K562 (cell line): ENCODE data around the gene OPA3. TPM values are rescaled to one million over a fixed set of nuclear protein-coding genes. Genes with fewer than 3 reads are reported as not detected.

ENCODE experiments used
- ATAC-seq: fragments of 200-7000 bp; cut with Tn5 transposase; 3 replicates; pipeline ENCODE4 v1.9.1; 2020; ENCODE audit warnings: moderate library complexity
- BruUV-seq: library from RNA; stranded (reverse); fragments of 400-500 nt; replicated peaks from 2 replicates; lab custom pipeline; 2021; lab: Mats Ljungman, UMichigan
- CTCF ChIA-PET: fragments of 300-600 bp; formaldehyde crosslinking; extraction: SDS; loops from one replicate; lab custom pipeline; 2021; ENCODE audit warnings: low intra/inter-chr PET ratio; lab: Yijun Ruan, JAX
- POLR2A ChIA-PET: fragments of 300-600, 350-650 bp; sonication (Branson Sonifier 250); formaldehyde crosslinking; extraction: SDS; loops from one replicate; lab custom pipeline; 2021; ENCODE audit warnings: antibody characterized with exemption, inconsistent platforms; lab: Yijun Ruan, JAX
- DNase-seq, 4 experiments: peaks; one replicate each; pipeline versions ENCODE4 v3.0.0 to v3.0.0-alpha.2; 2011 to 2018; ENCODE audit warnings: low spot score in 3 of 4, mixed read lengths in 3 of 4; ENCODE audit errors: extremely low read depth in 1 of 4
- FAIRE-seq: peaks from 2 replicates; lab custom pipeline; 2011; peaks lifted over from hg19 to GRCh38; lab: Jason Lieb, UNC
- H2AFZ ChIP-seq: 2 replicates; pipeline ENCODE4 v1.6.0; 2011; ENCODE audit warnings: low read depth, low read length, control low read depth, inconsistent platforms
- H3K27ac ChIP-seq: fragments of 200-600 bp; 3 replicates; pipeline ENCODE4 v1.8.0; 2011; ENCODE audit warnings: low read depth, mild to moderate bottlenecking, control low read depth, inconsistent platforms, low read length, moderate library complexity, mixed read lengths; ENCODE audit errors: extremely low read depth
- H3K27me3 ChIP-seq, 2 experiments: fragments of 300-600 bp in 1 of 2; 2 replicates in 1 of 2; 3 replicates in 1 of 2; pipeline versions ENCODE4 v1.6.0 to v1.8.0; 2011; ENCODE audit warnings: inconsistent platforms in 2 of 2, low read length in 2 of 2, mild to moderate bottlenecking in 1 of 2, mixed read lengths in 1 of 2, moderate library complexity in 1 of 2; ENCODE audit not compliant: control insufficient read depth in 2 of 2, insufficient read depth in 2 of 2
- H3K36me3 ChIP-seq: fragments of 300-600 bp; 3 replicates; pipeline ENCODE4 v1.8.0; 2011; ENCODE audit warnings: mild to moderate bottlenecking, low read length, inconsistent platforms; ENCODE audit not compliant: control insufficient read depth, insufficient read depth
- H3K4me1 ChIP-seq, 2 experiments: fragments of 200-600 bp in 1 of 2; replicated peaks in 1 of 2; 2 replicates in 1 of 2; 3 replicates in 1 of 2; pipeline versions ENCODE4 v1.5.1 to v1.8.0; 2011; ENCODE audit warnings: inconsistent platforms in 2 of 2, low read length in 2 of 2, mild to moderate bottlenecking in 1 of 2, mixed read lengths in 1 of 2, moderate library complexity in 1 of 2; ENCODE audit not compliant: control insufficient read depth in 2 of 2, insufficient read depth in 2 of 2
- H3K4me2 ChIP-seq: 2 replicates; pipeline ENCODE4 v1.6.1; 2011; ENCODE audit warnings: low read length, control low read depth, inconsistent platforms, mixed read lengths; ENCODE audit not compliant: insufficient read depth
- H3K4me3 ChIP-seq: fragments of 200-600 bp; sonication (generic), shearing (Covaris generic); 2 replicates; pipeline ENCODE4 v1.5.1; 2016; ENCODE audit warnings: control low read depth, inconsistent platforms
- H3K79me2 ChIP-seq: fragments of 200-600 bp; 3 replicates; pipeline ENCODE4 v1.8.0; 2011; ENCODE audit warnings: low read length, inconsistent platforms; ENCODE audit not compliant: control insufficient read depth, insufficient read depth
- H3K9ac ChIP-seq, 2 experiments: 2 replicates each; pipeline versions ENCODE4 v1.6.0 to v1.6.1; 2011; ENCODE audit warnings: low read depth in 2 of 2, low read length in 2 of 2, control low read depth in 1 of 2, inconsistent platforms in 1 of 2, mild to moderate bottlenecking in 1 of 2, mixed read lengths in 1 of 2; ENCODE audit not compliant: insufficient read depth in 1 of 2
- H3K9me1 ChIP-seq: one replicate; pipeline ENCODE4 v1.6.0; 2011; ENCODE audit warnings: inconsistent platforms, mild to moderate bottlenecking, low read length, moderate library complexity; ENCODE audit not compliant: control insufficient read depth, insufficient read depth
- H3K9me3 ChIP-seq: replicated peaks from 2 replicates; pipeline ENCODE4 v1.5.1; 2011; ENCODE audit warnings: low read depth, low read length, inconsistent platforms; ENCODE audit not compliant: control insufficient read depth, insufficient read depth
- H4K20me1 ChIP-seq: replicated peaks from 2 replicates; pipeline ENCODE4 v1.6.1; 2011; ENCODE audit warnings: low read length, inconsistent platforms, mixed read lengths; ENCODE audit not compliant: control insufficient read depth, insufficient read depth
- KLF13 ChIP-seq: fragments of 450-650 bp; IDR thresholded peaks from 2 replicates; pipeline ENCODE4 v1.6.1; 2016; ENCODE audit warnings: missing genetic modification characterization, low read depth, mild to moderate bottlenecking, missing compliant biosample characterization, moderate library complexity, borderline replicate concordance
- PML ChIP-seq: IDR thresholded peaks from 2 replicates; pipeline ENCODE4 v1.6.1; 2012; ENCODE audit warnings: low read length, inconsistent platforms
- POLR2AphosphoS5 ChIP-seq: IDR thresholded peaks from 2 replicates; pipeline ENCODE4 v1.6.1; 2011; ENCODE audit warnings: mild to moderate bottlenecking, low read depth, low read length, moderate library complexity; ENCODE audit not compliant: control insufficient read depth, insufficient read depth
- POLR2B ChIP-seq: fragments of 450-650 bp; IDR thresholded peaks from 2 replicates; pipeline ENCODE4 v1.6.1; 2018; ENCODE audit warnings: low read depth; ENCODE audit not compliant: partially characterized antibody
- POLR2G ChIP-seq: fragments of 200-400 bp; formaldehyde crosslinking; IDR thresholded peaks from 2 replicates; pipeline ENCODE4 v1.6.1; 2017; ENCODE audit warnings: low read depth, mild to moderate bottlenecking, antibody characterized with exemption, low read length, moderate library complexity
- SUPT5H ChIP-seq: fragments of 450-650 bp; IDR thresholded peaks from 2 replicates; pipeline ENCODE4 v1.6.1; 2016
- TAF9B ChIP-seq: fragments of 450-650 bp; IDR thresholded peaks from 2 replicates; pipeline ENCODE4 v1.6.1; 2018; ENCODE audit warnings: mild to moderate bottlenecking; ENCODE audit not compliant: partially characterized antibody
- ZBTB11 ChIP-seq, 3 experiments: fragments of 200-800 bp in 1 of 3; fragments of 250-450 bp in 1 of 3; fragments of 450-650 bp in 1 of 3; sonication (Bioruptor Pico) in 1 of 3; sonication (Bioruptor generic) in 1 of 3; formaldehyde crosslinking in 1 of 3; IDR thresholded peaks; 2 replicates each; pipeline versions ENCODE4 v1.6.1 to v1.8.0; 2016 to 2022; ENCODE audit warnings: mild to moderate bottlenecking in 2 of 3, missing genetic modification characterization in 2 of 3, missing compliant biosample characterization in 1 of 3, moderate library complexity in 1 of 3
- WGBS: fragments of 100-300 bp; shearing (Covaris generic); methylation state at CpG from one replicate; pipeline ENCODE4 v1.1.6; 2016; ENCODE audit warnings: low coverage, mixed read lengths; ENCODE audit not compliant: insufficient coverage; ENCODE audit errors: missing lambda C conversion rate; 5-methylcytosine and 5-hydroxymethylcytosine counted together
- in situ Hi-C: fragments of 300-500 bp; cut with MboI; formaldehyde crosslinking; loops from 4 replicates; pipeline ENCODE4 v1.15.0; 2018; ENCODE audit warnings: inconsistent platforms, mixed read lengths
- intact Hi-C: fragments of 100-400 bp; cut with micrococcal nuclease; formaldehyde crosslinking; loops from 2 replicates; pipeline ENCODE4 v1.14.2; 2022
- polyA plus RNA-seq, 8 experiments: library from polyadenylated mRNA; depleted of rRNA in 4 of 8; stranded (reverse) in 5 of 8; unstranded in 3 of 8; fragments of >200 nt; fragmentation: Nextera tagmentation in 2 of 8; fragmentation: Illumina TruSeq in 1 of 8; extraction: Ambion mirVana in 2 of 8; extraction: Trizol in 1 of 8; gene quantifications; 2 replicates each; pipeline versions ENCODE4 v1.2.1 to v1.2.3, GENCODE V29; 2011 to 2014; ENCODE audit warnings: inconsistent platforms in 1 of 8, missing spikeins in 1 of 8
- total RNA-seq, 7 experiments: library from RNA; depleted of rRNA in 6 of 7; stranded (reverse); fragments of >200 nt in 6 of 7; fragmentation: Illumina TruSeq in 2 of 7; extraction: Trizol in 2 of 7; gene quantifications; 2 replicates each; pipeline versions ENCODE4 v1.2.1 to v1.2.3, GENCODE V29; 2011 to 2021; ENCODE audit warnings: low replicate concordance in 1 of 7

OPA3 gene
- total and polyA plus RNA-seq, 9 of the 15 experiments (the other 6 are each of a cell fraction or from before 2014, with no cell fraction given): 1.4 to 18.8 (median 9.0) TPM

GRCh38 chr19:45526971-45527370 lies 57.6 kb downstream of the OPA3 start:
- FAIRE-seq: no peak
- in situ Hi-C loops: no loop called here

More at GRCh38 chr19:45526971-45527370, 57.6 kb downstream of the OPA3 start:
- BruUV-seq: no TSS peak
- H3K4me2 ChIP-seq: no peak overlapping the region
- ChIA-PET POLR2A (interaction anchor here (0.6 to 2.7 kb wide), 3 partner anchors 12 to 194 kb away, joined by 4 to 10 read pairs (median 6); no protein-coding TSS in a partner anchor), CTCF (no interaction called here)
- DNase-seq (no peak), ATAC-seq (no peak)
- H3K79me2 ChIP-seq: no peaks in the 10 kb centered on the region
- H3K9ac ChIP-seq: no peak overlapping the region
- H3K9me3 ChIP-seq: peaks cover 1% of the 10 kb centered on the region; the same call in 1 of the 2 replicates
- peaks cover 64% of the 10 kb centered on the region for H3K36me3 ChIP-seq
- peaks cover 5% of the 10 kb centered on the region for H3K9me1 ChIP-seq
- H4K20me1 ChIP-seq: peaks cover 10% of the 10 kb centered on the region
- no peak overlapping the region for H3K4me3 ChIP-seq
- no peak for TF ChIP-seq ZBTB11 (CRISPR knock-in tag; IDR thresholded peaks at IDR 0.05)
- TF ChIP-seq SUPT5H: peak; percentile 13; the same call in 1 of the 2 replicates
- no peak for TF ChIP-seq TAF9B
- TF ChIP-seq POLR2B: peak; percentile 22
- 0 out of 2 replicates have a peak, but pooled peaks have one; percentile 6 for TF ChIP-seq PML
- TF ChIP-seq POLR2AphosphoS5: 0 out of 2 replicates have a peak, but pooled peaks have one; percentile 38
- TF ChIP-seq KLF13 (tag): no peak
- peak; percentile 41; the same call in 1 of the 2 replicates for TF ChIP-seq POLR2G
- TF ChIP-seq, all 486 proteins: peak for 5
- H3K4me1 ChIP-seq: peaks cover 3 to 27% of the 10 kb centered on the region in 2 experiments; a peak in 3 of 5 replicates
- intact Hi-C loops: no loop called here
- H3K27me3 ChIP-seq: no peaks in the 10 kb centered on the region
- H3K27ac ChIP-seq: no peak overlapping the region
- WGBS: 83% methylated on average over 3 of the region's 4 CpGs
- H2AFZ ChIP-seq: no peak overlapping the region
